ENCODE measurements around the gene GNG12.

Gene GNG12

DNA sequence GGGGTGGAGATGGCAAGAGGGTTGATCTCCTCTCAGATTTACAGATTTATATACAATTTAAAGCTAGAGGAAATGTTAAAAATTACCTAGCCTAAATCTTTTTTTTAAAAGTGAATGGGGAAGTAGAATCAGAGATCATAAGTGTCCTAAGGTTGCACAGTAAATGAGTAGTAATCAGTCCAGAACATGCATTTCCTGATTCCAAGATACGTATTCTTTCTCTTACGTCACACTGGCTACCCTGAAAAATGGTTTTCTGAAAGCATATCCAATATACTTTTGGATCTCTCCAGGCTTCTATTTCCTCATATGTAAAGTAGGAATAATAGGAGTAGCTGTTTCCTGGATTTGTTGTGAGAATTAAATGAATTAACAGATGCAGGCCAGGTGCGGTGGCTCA is 136.6 kb downstream of the GNG12 start:
- no peak for FAIRE-seq

DNA sequence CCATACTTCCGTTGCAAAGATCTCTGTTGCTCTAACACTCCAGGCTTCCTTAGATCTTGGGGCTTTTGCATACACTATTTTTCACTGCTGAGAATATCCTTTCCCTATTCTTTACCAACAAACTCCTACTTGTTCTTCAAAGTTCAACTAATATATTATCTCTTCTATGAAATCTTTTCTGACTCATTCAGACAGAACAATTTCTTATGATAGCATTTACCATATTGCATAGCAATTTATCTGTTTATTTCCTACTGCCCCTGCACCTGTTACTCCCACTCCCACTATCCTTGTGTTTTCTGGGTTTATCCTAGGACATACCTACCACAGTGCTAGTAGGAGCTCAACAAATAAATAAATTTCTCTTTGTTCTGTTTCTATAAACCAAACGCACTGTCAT is 137.3 kb downstream of the GNG12 start:
- no peak for FAIRE-seq

DNA sequence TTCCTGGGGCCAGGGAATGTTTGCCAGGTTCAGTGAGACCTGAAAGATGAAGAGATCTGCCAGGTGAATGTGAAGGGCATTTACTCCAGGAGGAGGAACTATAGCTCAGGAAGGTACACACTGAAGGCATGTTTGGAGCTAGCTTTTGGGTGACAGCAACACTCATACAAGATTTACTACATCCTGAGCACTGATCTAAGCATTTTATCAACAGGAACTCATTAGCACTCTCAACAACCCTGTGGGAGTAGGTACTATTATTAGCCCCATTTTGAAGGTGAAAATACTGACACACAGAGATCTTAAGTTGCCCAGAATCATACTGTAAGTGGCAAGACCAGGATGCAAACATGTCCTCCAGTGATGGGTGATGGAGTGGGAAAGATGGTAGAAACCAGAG is 141.6 kb downstream of the GNG12 start:
- FAIRE-seq: no peak

- peak; percentile 73 for FAIRE-seq
These were observed 142.9 kb downstream of the GNG12 start for GRCh38 chr1:67690411-67690810.

- no peak for FAIRE-seq
These were observed 143.3 kb downstream of the GNG12 start for GRCh38 chr1:67690018-67690363.

DNA sequence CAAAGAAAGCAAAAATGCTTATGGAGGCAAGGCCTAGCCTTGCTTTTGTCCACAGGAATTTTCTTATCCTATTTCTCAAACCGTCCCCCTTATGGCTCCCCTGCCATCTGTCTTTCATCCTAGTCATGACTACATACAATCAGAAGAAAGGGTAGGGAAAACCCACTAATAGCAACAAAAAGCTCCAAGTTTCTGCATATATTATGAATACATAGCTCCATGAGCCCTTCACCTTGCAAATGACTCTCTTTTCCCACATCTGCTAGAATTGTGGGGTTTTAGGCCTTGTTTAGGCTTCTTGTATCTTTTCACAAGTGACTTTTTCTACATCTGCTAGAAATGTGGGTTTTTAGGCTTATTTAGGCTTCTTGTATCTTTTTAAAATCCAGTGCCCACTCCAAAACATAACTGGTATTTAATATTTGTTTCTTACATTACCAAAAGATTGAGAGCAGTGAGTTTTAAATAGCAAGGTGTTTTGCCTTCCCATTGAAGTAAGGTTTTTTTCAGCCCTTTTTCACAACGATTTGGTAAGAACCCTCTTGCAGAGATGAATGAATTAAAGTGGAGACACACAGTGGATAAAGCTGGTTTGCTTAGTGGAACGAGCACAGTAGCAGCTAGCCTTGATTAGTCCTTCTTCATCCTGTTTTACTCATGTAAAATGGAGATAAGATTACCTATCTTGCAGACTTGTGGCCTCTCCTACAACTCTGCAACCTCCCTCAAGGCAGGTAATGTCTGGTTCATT is 143.8 kb downstream of the GNG12 start:
- no peak for FAIRE-seq

DNA sequence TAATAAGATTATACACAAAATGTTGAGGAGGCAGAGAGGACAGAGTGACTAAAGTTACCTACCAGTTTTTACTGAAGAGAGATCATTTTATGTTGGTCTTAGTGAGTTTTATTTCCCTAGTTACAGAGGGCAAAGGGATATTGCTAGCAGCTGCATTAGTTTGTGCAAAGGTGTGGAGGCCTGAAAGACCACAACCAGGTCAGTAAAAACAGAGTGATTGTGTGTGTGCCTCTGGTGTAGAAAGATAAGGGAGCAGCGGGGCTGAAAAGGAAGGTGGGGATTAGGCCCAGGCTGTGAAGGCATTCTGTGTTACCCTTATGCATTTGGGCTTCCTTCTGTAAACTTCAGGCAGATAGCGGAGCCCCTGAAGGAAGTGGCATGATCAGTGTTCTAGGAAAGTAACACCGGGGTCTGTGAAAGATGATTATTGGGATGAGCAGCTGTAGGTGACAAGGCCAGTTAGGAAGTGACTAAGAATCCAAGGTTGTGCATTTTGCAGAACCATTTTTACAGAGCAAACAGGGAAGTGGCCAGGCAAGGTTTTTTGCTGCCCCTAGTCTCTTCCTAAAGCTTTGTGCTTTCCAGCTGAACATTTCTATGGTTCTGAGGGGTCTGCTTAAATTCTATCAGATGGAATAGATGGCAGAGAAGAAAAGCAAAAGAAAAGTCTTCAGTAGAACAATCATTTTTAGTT is 144.6 kb downstream of the GNG12 start:
- no peak for FAIRE-seq

DNA sequence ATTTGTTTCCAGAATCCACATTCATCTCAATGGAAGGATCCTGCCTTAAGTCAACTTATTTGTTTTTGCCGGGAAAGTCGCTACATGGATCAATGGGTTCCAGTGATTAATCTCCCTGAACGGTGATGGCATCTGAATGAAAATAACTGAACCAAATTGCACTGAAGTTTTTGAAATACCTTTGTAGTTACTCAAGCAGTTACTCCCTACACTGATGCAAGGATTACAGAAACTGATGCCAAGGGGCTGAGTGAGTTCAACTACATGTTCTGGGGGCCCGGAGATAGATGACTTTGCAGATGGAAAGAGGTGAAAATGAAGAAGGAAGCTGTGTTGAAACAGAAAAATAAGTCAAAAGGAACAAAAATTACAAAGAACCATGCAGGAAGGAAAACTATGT is 145.6 kb downstream of the GNG12 start:
- peak; percentile 62 for FAIRE-seq

DNA sequence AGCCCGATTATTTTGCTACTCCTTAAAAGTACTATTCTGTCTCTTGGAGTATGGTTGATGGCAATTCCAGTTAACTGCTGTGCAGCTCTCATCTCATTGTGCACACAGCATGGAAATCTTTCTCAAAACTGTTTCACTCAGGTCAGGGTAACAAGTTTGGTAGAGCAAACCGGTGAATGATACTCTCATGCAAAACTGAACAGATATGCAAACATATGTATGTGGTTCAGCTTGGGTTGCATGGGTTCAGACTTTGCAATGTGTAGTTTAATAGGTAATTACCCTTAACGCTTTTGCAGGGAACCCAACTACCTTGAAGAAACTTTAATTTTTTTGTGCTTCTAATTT is 146.1 kb downstream of the GNG12 start:
- FAIRE-seq: no peak

- FAIRE-seq: peak; percentile 93
These were observed 146.7 kb downstream of the GNG12 start for GRCh38 chr1:67686267-67687197.

- FAIRE-seq: no peak
These were observed 147.6 kb downstream of the GNG12 start for GRCh38 chr1:67685558-67686266.

GRCh38 chr1:67685067-67685557 is 148.2 kb downstream of the GNG12 start, which contains the start of gene GADD45A:
Gene GADD45A, plus strand, starts transcription at chr1:67685201. Its CDS starts 294 bp downstream, at chr1:67685495.
- FAIRE-seq: peak; percentile 98

GRCh38 chr1:67684526-67685066 is 148.7 kb downstream of the GNG12 start:
- FAIRE-seq: no peak

- no peak for FAIRE-seq
These were observed 149.3 kb downstream of the GNG12 start for GRCh38 chr1:67683766-67684525.

- FAIRE-seq: no peak
These were observed 150.0 kb downstream of the GNG12 start for GRCh38 chr1:67683316-67683715.

- FAIRE-seq: no peak
These were observed 150.5 kb downstream of the GNG12 start for GRCh38 chr1:67682659-67683197.

DNA sequence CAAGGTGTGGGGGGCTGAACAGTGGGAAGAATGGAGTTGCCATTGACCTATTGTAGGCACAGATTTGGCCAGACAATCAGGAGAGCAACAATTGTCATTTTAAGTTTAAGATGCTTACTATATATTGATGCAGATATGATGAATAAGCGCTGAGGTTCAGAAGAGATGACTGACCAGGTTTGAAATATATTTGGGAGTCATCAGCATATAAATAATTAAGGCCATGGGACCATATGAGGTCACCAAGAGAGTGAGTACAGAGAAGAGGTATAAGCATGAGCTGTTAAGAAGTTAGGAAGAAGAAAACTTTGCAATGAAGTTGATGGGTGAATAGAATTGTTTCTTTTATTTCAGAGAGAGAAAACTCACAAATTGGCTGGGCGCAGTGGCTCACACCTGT is 152.8 kb downstream of the GNG12 start:
- FAIRE-seq: no peak

DNA sequence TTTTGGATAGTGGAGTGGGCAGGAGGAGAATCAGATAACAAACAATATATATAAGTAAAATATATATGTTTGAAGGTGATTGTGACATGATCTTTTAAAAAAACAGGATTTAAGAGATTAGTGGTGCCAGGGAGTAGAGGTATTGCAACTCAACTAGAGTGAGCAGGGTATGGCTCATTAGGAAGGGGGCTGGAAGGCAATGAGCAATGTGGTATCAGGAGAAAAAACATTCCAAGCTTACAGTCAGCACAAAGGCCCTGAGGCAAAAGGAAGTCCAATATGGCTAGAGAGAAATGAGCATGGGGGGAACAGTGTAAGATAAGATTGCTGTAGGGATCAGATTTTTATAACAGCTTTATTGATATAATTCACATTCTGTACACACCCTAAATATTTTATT is 153.6 kb downstream of the GNG12 start:
- FAIRE-seq: no peak

GRCh38 chr1:67677930-67678329 is 155.3 kb downstream of the GNG12 start:
- no peak for FAIRE-seq

- FAIRE-seq: no peak
These were observed 155.9 kb downstream of the GNG12 start for GRCh38 chr1:67677408-67677807.

DNA sequence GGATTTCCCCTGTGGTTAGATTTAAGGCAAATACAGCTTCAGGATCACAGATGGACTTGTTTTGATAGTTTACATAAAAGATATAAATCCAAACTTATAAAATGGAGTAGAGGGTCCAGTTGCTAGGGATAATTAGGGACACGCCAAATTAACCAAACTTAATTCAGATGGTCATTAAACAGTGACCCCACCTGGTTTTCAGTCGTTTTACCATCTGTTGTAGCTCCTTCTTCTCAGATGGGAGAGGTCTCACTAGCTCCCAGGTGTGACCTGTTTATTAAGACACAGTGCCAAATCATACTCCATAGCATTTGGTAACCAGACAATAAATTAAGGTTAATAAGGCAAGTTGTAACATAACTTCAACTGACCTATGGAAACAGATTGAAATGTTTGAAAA is 156.3 kb downstream of the GNG12 start:
- FAIRE-seq: no peak
